Amygdala (tissue), 56 donors: Measurements from ENCODE around the gene RNF180.
"Not testable (repeated sequence)": the region's sequence is repeated elsewhere in the genome, so short reads cannot be mapped to it uniquely, and the experiment has no call there.

Experiments used
- DNase-seq, 56 donors: peaks; one replicate each; lab custom pipeline; 2025; lab: John Stamatoyannopoulos, UW

RNF180 gene

DNA sequence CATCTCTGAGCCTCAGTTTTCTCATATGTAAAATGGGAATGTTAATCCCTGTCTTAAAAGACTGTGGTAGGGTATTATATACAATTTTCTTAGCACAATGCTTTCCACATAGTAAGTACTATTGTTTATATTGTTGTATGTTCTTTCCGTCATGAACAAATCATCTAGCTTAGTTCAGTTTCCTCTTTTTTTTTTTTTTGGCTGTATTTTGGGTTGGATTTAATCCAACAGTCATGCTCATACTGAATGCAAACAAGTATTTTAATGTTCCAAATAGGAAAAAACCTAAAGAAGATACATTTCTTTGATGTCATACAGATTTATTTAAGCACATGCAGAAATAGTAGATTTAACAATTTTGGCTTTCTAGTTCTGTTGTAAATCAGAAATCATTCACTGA lies 95.1 kb downstream of the RNF180 start:
- DNase-seq, result no peak

DNA sequence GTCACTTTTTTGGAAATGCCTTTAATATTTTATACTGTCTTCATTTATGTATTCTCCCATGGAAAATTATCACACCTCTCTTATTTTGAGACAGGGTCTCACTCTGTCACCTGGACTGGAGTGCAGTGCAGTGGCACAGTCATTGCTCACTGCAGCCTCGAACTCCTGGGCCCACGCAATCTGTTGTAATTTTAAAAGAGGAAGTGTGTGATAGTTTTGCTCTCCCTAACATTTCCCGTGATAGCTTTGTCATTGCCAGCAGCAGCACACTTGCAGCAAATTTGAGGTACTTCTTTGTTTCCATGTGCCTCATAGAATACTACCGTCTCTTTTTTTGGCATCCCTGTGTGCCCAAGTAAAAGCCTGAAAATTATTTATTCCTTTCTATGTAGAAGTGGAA lies 103.5 kb downstream of the RNF180 start:
- no peak for DNase-seq

DNA sequence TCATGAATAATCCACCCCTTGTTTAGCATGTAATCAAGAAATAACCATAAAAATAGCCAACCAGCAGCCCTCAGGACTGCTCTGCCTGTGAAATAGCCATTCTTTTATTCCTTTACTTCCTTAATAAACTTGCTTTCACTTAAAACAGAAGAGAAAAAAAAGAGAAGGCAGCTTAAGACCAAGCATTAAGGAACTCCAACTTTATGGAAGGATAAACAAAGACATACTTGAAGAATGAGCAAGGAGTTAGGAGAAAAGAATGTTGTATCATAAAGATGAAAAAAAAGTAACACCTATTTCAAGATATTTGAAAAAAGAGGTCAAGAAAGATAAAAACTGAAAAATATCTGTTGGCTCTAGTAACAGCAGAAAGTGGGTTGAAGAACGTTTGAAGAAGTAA lies 107.6 kb downstream of the RNF180 start:
- DNase-seq, result no peak

- DNase-seq, result peak in 1 of 56 donors; percentile 15
Measured at GRCh38 chr5:64285188-64286130, 119.8 kb downstream of the RNF180 start.

- DNase-seq, result no peak
Measured at GRCh38 chr5:64286381-64286780, 120.7 kb downstream of the RNF180 start.

GRCh38 chr5:64288496-64288895 lies 122.9 kb downstream of the RNF180 start:
- DNase-seq, result not testable (repeated sequence)

DNA sequence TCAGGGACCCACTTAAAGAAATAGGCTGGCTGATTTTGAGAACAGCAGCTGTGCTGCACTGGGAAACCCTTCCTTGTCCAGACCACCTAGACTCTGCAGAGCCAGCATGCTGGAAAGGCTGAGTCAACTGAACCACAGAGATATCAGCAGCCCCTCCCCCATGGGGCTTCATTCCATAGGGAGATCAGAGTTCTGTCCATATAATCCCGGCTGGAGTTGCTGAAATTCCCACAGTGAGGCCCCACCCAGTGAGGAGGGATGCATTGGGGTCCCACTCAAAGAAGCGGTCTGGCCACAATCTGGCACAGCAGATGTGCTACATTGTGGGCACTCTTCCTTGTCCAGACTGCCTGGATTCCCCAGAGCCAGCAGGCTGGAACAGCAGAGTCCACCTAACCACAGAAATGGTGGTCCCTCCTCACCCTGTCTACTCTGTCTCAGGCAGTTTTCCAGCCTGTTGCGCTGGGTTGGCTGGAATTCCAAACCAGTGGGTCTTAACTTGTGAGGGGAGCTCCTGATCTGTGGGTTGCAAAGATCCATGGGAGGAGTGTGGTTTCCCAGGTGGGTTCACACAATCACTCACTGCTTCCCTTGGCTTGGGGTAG lies 127.1 kb downstream of the RNF180 start:
- DNase-seq, result no peak

GRCh38 chr5:64295101-64295500 lies 129.5 kb downstream of the RNF180 start:
- no peak for DNase-seq

DNA sequence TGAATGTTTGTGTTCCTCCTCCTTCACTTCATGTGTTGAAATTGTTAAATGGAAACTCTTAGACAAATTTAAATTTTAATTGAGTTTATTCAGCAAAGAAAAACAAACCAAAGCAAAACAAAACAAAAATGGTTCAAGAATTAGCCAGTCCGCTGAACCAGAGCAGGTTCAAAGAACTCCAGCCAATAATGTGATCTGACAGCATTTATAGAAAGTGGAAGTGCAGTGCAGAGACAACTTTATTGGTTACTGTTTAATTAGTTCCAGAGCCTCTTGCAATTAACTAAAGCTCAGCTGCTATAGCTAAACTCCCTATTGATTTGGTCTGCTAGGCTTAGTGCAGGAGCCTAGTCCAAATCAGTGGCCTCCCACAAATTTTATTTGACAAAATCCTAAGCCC lies 132.9 kb downstream of the RNF180 start:
- no peak for DNase-seq

DNA sequence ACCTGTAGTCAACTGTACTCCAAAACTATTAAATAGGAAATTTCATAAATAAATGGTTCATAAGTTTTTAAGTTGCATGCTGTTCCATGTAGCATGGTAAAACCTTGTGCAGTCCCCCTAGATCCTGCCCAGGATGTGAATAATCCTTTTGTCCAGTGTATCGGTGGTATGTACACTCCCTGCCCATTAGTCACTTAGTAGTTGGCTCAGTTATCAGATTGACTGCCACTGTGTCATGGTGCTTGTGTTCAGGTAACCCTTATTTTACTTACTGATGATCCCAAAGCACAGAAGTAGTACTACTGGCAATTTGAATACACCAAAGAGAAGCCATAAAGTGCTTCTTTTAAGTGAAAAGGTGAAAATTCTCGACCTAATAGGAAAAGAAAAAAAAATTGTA lies 134.2 kb downstream of the RNF180 start:
- no peak for DNase-seq

GRCh38 chr5:64301566-64301965 lies 135.9 kb downstream of the RNF180 start:
- no peak for DNase-seq

- DNase-seq, result no peak
Measured at GRCh38 chr5:64308135-64308534, 142.5 kb downstream of the RNF180 start.

DNA sequence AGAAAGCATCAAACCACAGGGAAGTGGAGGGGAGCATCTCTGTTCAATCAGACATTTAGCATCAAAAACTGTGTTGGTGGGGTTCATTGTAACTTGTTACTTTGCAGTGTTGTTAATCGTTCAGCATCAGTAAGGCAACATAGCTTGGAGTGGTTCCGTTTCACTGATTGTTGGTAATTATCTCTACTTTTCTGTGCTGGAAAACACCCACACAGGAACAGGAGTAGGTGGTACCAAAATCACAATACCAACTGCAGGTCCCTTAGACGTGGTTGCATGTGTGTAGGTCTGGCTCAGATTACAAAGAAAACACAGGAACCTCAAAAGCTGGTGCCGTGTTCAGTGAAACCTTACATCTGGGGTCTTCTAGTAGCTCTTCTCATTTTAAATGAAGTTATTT lies 146.8 kb downstream of the RNF180 start:
- no peak for DNase-seq

GRCh38 chr5:64315778-64316177 lies 150.1 kb downstream of the RNF180 start:
- DNase-seq, result no peak

- DNase-seq, result no peak
Measured at GRCh38 chr5:64318175-64318574, 152.5 kb downstream of the RNF180 start.

GRCh38 chr5:64323591-64323990 lies 157.9 kb downstream of the RNF180 start:
- DNase-seq, result no peak

DNA sequence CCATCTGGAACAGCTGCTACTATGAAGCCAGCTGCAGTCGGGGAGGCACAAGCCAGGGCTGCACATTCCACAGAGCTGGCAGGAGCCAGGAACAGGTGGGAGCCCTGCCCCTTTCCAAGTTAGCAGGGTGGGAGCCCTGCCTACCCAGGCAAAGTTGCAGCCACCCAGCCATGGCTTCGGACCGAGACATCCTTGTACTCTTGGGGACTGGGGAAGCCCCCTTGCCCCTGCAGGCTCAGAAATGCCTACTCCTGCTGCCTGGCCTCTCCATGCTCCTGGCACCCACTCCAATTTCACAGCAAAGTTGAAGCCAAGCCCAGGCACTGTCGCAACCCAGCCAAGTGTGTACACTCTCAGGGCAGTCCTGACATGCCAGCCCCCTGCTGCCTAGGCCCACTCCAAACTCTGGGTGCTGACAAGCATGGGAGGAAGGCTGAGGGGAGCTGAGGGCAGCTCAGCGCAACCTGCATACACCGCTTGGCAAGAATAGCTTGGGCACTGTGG lies 165.1 kb downstream of the RNF180 start:
- no peak for DNase-seq

- peak in 13 of 56 donors; percentile 1 to 46 (median 12) for DNase-seq
Measured at GRCh38 chr5:64331597-64332277, 166.1 kb downstream of the RNF180 start.

DNA sequence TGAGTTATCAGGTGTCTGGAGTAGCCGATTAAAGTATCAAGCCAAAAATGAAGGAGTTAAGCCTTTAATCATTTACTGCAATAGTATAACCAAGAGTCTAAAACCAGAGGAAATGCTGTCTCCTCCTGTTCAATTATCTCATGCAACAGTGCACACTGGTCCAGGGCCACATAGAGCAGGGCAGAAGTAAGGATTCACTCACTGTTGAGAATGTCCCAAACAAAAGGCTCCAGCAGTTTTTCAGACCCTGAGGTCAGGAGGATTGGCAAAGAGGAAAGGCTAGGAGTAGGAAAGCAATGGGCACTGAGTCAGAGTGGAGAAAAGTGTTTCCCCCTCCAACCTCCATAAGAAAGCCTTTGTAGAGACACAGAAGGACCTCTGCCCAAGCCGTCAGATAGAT lies 168.2 kb downstream of the RNF180 start:
- DNase-seq, result no peak

DNA sequence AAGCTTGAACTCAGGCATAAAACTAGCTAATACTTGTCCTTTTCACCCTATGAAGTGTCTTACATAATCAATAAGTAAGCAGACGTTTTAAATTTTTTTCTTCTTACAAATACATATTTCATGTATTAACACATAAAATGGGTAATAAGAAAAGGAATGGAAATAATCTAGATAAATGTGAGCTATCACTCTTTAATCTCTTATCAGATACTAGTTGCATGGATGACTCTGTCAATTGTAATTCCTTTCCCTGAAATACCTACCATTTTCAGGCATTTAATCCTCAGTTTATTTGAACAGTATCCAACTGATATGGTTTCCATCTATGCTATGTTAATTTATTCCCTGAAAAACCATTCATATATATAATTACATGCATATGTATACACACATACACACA lies 174.1 kb downstream of the RNF180 start:
- DNase-seq, result no peak

DNA sequence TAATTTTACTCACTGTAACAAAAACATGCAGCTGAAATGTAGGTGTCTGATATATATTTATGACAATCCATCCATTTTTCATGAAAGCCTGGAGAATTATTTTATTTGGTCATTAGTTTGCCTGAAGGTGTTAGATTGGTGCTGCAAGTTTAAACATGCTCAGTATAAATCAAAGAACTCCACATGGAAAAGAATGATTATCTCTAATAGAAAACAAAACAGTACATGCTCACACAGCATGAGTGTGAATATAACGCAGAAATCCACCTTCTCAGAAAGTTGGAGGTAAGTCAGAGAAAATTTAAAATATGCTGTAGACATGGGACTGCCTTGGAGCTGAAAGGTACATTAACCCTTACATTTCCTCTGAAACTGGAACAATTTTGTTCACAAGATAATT lies 174.7 kb downstream of the RNF180 start:
- DNase-seq, result no peak
